ENCODE data around the gene YAE1. TPM values are rescaled to one million over a fixed set of nuclear protein-coding genes. Genes with fewer than 3 reads are reported as not detected.

YAE1 gene
- total RNA-seq, 2 donors from 2014 or later: 9.8 to 28.3 TPM

DNA sequence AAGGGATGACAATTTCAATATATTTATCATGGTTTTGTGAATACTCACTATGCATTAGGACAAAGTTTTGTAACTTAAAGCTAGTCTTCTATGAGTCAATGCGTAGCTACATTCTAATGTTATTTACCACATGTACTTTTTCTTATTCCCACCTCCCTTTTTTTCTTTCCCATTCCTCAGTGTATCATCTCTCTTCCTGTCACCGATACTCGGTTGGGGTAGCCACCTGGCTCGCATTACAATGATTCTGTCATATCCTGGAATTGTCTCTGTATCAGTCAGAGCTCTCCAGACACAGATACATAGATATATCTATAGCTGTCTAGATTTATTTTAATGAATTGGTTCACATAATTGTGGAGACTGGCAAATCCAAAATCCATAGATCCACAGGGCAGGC, 47.4 kb downstream of the YAE1 start:
- H3K4me1 ChIP-seq (replicated peaks): no peaks in the 10 kb centered on the region
- TF ChIP-seq, protein P1, sequence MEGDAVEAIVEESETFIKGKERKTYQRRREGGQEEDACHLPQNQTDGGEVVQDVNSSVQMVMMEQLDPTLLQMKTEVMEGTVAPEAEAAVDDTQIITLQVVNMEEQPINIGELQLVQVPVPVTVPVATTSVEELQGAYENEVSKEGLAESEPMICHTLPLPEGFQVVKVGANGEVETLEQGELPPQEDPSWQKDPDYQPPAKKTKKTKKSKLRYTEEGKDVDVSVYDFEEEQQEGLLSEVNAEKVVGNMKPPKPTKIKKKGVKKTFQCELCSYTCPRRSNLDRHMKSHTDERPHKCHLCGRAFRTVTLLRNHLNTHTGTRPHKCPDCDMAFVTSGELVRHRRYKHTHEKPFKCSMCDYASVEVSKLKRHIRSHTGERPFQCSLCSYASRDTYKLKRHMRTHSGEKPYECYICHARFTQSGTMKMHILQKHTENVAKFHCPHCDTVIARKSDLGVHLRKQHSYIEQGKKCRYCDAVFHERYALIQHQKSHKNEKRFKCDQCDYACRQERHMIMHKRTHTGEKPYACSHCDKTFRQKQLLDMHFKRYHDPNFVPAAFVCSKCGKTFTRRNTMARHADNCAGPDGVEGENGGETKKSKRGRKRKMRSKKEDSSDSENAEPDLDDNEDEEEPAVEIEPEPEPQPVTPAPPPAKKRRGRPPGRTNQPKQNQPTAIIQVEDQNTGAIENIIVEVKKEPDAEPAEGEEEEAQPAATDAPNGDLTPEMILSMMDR (IDR thresholded peaks at IDR 0.05): no peak
- TF ChIP-seq POLR2AphosphoS5 (IDR thresholded peaks at IDR 0.05) (no peak), POLR2A (IDR thresholded peaks at IDR 0.05) (no peak)
- no peaks in the 10 kb centered on the region for H3K36me3 ChIP-seq
- H3K27ac ChIP-seq: no peak overlapping the region
- H3K4me3 ChIP-seq: no peak overlapping the region
- H3K9me3 ChIP-seq: no peaks in the 10 kb centered on the region
- 74% methylated on average over 4 of the region's 4 CpGs for WGBS
- no peak for DNase-seq (ENCODE audit: low spot score)
- H3K27me3 ChIP-seq (replicated peaks; ENCODE audit: insufficient read depth): no peaks in the 10 kb centered on the region
- intact Hi-C loops (cut with DNase I): no loop called here

DNA sequence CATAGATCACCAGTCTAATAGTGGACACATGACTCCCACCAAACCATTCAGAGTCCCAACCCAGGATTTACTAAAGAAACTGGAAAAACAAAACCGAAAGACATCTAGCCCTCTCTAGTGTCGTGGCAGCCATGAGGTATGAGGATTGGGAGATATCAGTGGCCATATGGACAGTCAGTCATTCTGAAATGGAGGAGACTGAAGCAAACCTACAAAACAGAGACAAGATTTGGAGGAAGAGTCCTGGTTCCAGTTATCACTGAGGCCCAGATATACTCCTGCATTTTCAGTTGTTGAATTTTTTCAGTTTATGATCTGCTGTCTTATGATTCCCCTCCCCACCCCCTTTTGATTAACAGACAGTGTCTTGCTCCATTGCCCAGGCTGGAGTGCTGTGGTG, 48.1 kb downstream of the YAE1 start:
- H3K4me1 ChIP-seq (replicated peaks): no peaks in the 10 kb centered on the region
- no peaks in the 10 kb centered on the region for H3K36me3 ChIP-seq
- intact Hi-C loops (cut with DNase I): no loop called here
- TF ChIP-seq POLR2AphosphoS5 (IDR thresholded peaks at IDR 0.05) (no peak), POLR2A (IDR thresholded peaks at IDR 0.05) (no peak)
- TF ChIP-seq, protein P1 (IDR thresholded peaks at IDR 0.05): no peak
- no peak for DNase-seq (ENCODE audit: low spot score)
- WGBS: 87% methylated on average over 2 of the region's 2 CpGs
- H3K9me3 ChIP-seq: no peaks in the 10 kb centered on the region
- H3K27ac ChIP-seq: no peak overlapping the region
- H3K27me3 ChIP-seq (replicated peaks; ENCODE audit: insufficient read depth): no peaks in the 10 kb centered on the region
- H3K4me3 ChIP-seq: no peak overlapping the region

DNA sequence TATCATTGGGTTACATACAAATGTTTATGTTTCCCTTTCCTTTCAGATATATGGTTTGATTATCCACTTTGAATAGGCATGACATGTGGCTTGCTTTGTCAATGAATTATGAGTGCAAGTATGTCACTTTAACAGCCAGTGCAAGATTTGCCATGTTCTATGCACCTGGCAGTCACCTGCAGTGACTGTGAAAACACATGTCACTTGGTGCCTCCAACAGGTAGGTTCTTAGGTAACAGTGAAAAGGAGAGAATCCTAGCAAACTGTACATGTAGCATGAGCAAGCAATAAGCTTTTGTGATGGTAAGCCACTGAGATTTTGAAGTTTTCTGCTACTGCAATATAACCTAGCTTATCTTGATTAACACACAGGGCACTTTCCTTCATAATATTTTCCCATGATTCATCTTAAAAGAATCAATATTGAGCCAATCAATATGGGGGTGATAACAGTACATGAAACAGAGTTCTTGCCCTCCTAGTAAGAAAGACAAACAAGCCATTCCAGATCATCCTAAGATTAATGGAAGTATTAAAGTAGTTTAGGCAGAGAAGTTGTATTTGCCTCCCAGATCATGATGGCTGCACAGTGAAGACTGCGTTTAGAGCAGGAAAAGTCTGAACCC, 49.3 kb downstream of the YAE1 start:
- Histone ChIP-seq H3K27me3 (replicated peaks; ENCODE audit: insufficient read depth) (no peaks in the 10 kb centered on the region), H3K36me3 (no peaks in the 10 kb centered on the region), H3K4me1 (replicated peaks) (no peaks in the 10 kb centered on the region), H3K4me3 (no peak overlapping the region), H3K9me3 (no peaks in the 10 kb centered on the region), H3K27ac (no peak overlapping the region)
- intact Hi-C loops (cut with DNase I): no loop called here
- DNase-seq (ENCODE audit: low spot score): no peak
- TF ChIP-seq POLR2AphosphoS5 (IDR thresholded peaks at IDR 0.05) (no peak), POLR2A (IDR thresholded peaks at IDR 0.05) (no peak)
- TF ChIP-seq, protein P1 (IDR thresholded peaks at IDR 0.05): no peak
- 50% methylated on average over 1 of the region's 1 CpG for WGBS

DNA sequence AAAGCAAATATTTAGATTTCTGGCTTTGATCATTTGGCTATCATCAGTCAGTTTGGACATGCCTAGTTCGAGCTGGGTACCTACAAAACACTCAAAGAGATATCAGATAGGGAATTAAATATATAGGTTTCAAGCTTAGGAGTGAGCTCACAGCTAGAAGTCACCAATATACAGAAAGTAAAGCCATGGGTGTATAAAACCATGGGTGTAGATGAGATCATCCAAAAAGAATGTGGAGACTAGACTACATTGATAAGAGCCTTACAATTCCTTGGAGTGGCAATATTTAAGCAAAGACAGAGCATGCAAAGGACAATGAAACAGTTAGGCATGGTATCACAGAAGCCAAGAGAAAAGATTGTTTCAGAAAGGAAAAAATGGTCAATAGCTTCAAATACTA, 49.9 kb downstream of the YAE1 start:
- intact Hi-C loops (cut with DNase I): no loop called here
- WGBS: 37% methylated on average over 1 of the region's 1 CpG
- Histone ChIP-seq H3K36me3 (no peaks in the 10 kb centered on the region), H3K27me3 (replicated peaks; ENCODE audit: insufficient read depth) (no peaks in the 10 kb centered on the region), H3K9me3 (no peaks in the 10 kb centered on the region), H3K4me3 (no peak overlapping the region), H3K27ac (no peak overlapping the region), H3K4me1 (replicated peaks) (no peaks in the 10 kb centered on the region)
- no peak for TF ChIP-seq POLR2A (IDR thresholded peaks at IDR 0.05)
- TF ChIP-seq, protein P1 (IDR thresholded peaks at IDR 0.05): no peak
- no peak for TF ChIP-seq POLR2AphosphoS5 (IDR thresholded peaks at IDR 0.05)
- DNase-seq (ENCODE audit: low spot score): no peak

DNA sequence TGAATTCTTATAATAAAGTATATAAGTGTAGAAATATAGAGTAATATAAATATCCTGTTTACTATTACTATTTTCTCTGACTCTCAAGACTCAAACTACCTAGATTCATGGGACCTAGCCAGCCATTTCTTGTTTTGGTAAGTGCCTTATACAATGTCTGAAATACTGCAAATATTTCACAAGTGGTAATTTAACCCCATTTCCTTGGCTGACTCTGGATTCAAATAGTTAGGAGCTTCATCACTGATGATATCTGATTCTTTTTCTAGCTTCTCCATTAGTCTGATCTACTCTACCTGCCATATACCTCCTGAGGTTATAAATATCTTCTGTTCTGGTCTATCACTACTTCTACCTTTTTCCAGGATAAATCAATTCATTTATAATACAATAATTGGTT, 50.8 kb downstream of the YAE1 start:
- no peaks in the 10 kb centered on the region for H3K36me3 ChIP-seq
- intact Hi-C loops (cut with DNase I): no loop called here
- DNase-seq (ENCODE audit: low spot score): no peak
- H3K4me3 ChIP-seq: no peak overlapping the region
- H3K27me3 ChIP-seq (replicated peaks; ENCODE audit: insufficient read depth): no peaks in the 10 kb centered on the region
- TF ChIP-seq POLR2A (IDR thresholded peaks at IDR 0.05): no peak
- TF ChIP-seq POLR2AphosphoS5 (IDR thresholded peaks at IDR 0.05): no peak
- TF ChIP-seq, protein P1 (IDR thresholded peaks at IDR 0.05): no peak
- H3K27ac ChIP-seq: no peak overlapping the region
- no peaks in the 10 kb centered on the region for H3K9me3 ChIP-seq
- H3K4me1 ChIP-seq (replicated peaks): no peaks in the 10 kb centered on the region
